Activated CD4-positive, alpha-beta T cell treated with anti-CD3 and anti-CD28 coated beads for 1 hour (primary cell): ENCODE measurements around the gene EPHA3.
"Not testable (repeated sequence)": the region's sequence is repeated elsewhere in the genome, so short reads cannot be mapped to it uniquely, and the experiment has no call there.

ENCODE experiments used
- DNase-seq: peaks from one replicate; pipeline ENCODE4 v3.0.0-alpha.2; 2020

Gene EPHA3

DNA sequence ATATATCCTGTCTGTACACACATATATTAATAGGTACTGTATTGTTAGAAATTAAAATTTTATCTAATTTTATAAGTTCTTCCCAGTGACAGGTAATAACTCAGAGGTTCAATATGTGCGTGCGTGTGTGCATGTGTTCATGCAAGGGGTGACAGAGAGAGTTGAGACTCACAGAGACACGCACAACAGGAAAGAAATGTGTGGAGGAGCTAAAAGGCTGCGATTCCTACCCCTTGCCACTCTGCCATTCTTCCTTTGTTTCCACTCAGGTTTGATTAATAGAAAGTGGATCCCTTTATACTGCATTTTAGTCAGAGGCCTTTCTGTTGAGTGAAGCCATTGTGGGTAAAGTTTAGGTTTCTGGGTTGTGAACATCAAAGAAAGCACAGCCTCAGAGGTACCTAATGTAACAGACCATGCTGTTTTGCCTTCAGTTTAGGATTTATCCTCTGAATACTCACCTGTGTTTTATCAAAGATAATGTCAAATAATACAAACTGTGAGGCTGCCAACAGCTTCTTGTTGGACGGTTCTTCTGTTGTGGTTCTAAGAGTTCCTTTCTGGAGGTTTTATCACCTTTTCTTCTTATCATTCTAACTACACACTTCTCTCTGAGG, 182.3 kb downstream of the EPHA3 start:
- DNase-seq: no peak

GRCh38 chr3:89297199-89297598, 189.8 kb downstream of the EPHA3 start:
- DNase-seq: no peak

DNA sequence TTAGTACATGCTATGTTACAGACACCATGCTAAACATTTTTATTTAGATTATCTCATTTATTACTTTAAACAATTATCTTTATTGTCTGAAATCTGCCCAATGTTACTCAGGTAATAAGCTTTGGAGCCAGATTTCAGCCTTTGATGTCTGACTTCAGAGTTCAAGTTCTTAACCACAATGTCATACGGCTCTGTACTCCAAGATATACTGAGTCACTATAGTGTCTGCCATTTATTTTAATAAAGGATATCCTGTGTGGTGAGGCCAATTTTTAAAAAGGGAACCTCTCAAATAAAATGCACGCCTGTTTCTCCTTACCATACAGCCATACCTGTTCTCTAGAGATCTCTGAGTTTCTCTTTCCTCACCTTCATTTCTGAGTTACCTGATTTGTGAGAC, 193.1 kb downstream of the EPHA3 start:
- no peak for DNase-seq

- DNase-seq: no peak
Measured at GRCh38 chr3:89300981-89301380, 193.6 kb downstream of the EPHA3 start.

DNA sequence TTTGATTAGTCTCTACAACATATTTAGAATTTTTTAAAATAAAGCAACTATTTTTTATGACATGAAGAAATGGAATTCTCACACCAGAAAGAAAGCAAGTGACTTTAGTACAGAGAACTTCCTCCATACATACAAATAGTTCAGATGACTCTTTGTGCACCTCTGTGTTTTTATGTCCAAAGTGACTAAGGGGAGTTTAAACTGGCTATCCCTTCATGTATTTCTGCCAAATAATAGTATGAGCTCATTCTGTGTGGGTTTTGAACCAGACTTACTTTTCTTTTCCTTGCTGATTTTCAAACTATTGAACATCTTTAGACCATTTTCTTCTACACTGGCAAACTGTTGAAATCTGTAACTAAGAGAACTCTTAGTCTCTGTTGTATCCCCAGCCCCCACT, 196.3 kb downstream of the EPHA3 start:
- no peak for DNase-seq

DNA sequence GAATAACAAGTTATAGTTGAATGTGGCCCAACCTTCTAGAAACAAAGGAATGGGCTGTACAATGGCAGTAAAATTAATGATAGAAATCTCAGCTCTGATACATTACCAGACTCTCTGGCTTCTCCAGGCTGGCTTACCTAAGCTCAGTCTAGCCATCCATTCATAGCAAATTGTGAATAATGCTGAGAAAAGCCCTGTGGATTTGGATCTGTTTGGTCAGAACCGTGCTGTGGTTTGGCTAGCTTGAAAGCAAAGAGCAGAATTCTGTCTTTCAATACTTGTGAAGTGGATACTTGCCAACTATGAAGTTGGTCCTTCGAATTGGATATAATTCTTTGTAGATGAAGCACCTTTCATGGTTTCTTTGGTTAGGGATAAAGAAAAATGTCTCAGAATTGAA, 199.1 kb downstream of the EPHA3 start:
- DNase-seq: no peak

DNA sequence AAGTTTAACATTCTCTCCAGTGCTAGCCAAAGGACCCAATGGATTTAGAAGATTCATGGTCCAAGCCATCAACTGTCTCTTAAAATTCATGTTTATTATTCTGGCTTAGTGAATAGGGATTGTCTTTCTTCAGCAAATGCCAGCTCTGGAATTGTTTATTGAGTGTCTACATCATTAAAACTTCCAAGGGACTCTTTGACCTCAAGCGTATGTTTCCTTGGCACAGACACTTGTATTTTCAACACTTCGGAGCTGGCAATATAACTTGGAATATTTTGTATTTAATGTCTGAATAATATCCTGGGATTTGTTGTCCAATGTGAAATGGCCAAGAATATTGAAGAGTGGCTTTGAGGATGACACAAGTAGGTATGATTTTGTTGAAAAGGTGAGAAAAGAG, 204.2 kb downstream of the EPHA3 start:
- no peak for DNase-seq

DNA sequence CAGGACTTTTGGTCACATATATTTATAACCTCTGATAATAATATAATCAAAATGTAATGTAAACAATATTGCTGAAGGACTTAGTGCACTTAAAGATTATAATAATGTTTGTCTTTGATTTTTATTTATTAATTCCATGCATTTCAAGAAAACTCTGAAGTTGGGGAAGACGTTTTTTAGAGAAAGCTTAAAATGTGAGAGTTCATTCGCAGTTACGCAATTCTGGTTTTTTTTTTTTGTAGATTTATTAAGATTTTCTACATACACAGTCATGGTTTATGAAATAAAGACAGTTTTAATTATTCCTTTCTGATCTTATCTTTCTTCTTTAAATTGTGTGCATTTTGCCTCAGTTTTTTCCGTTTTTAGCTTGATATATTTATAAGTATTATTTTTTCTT, 204.7 kb downstream of the EPHA3 start:
- DNase-seq: no peak

DNA sequence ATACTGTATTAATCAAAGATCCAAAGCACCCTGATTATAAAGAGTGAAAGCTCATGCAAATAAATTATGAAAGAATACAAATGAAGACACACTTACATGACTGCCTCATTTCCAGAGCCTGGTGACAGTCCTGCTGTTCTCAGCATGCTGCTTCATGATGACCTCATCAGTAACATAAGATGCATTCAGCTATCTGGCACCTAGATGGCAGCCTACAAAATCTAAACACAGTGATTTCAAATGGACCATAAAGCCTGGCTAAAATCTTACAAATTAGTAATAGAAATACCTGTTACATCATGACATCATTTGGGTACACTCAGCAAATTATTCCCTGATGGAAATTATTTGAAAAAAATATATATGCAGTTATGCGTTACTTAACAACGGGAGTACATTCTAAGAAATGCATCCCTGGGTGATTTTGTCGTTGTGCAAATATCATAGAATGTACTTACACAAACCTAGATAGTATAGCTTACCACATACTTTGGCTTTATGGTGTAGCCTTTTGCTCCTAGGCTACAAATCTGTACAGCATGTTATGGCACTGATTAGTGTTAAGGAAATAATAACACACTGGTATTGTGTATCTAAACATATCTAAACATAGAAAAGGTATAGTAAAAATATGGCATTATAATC, 207.2 kb downstream of the EPHA3 start:
- DNase-seq: no peak

- no peak for DNase-seq
Measured at GRCh38 chr3:89315750-89316470, 208.5 kb downstream of the EPHA3 start.

- no peak for DNase-seq
Measured at GRCh38 chr3:89320186-89320585, 212.8 kb downstream of the EPHA3 start.

DNA sequence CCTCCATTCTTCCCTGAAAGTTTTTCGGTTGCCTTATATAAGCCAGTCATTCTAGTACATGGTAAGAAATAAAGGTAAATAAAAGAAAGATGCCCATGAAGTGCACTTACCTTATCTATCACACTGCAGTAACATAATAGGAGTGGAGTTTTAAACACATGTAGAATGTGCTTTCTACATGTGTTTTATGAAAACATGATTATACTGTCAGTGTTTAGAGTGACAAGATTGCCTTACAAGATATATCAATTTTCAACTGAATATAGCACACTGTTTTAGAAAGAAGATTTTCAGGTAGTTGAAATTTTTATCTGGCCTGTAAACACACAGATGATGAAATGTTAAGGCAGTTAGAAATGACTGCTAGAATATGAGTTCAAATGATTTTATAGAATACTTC, 219.6 kb downstream of the EPHA3 start:
- DNase-seq: no peak

GRCh38 chr3:89332386-89332785, 225.0 kb downstream of the EPHA3 start:
- DNase-seq: no peak

DNA sequence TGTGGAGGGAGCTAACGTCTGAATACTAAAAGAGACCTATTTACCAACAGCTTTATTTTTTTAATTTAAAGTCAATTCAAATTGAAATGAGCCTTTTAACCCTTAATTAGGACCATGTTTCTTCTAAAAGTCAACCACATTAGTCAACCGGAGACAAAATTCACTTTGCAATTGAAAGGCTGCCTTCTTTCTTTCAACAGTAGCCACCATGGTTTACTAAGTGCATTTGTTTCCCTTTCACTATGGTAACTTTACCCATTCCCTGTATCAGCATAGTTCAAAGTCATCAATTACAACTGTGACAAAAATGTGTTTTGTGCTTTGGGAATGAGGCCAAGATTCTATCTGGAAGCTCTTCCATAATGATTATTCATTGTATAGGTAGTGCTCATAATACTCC, 225.4 kb downstream of the EPHA3 start:
- DNase-seq: no peak

GRCh38 chr3:89335693-89336092, 228.3 kb downstream of the EPHA3 start:
- no peak for DNase-seq

GRCh38 chr3:89340408-89340807, 233.0 kb downstream of the EPHA3 start:
- no peak for DNase-seq

DNA sequence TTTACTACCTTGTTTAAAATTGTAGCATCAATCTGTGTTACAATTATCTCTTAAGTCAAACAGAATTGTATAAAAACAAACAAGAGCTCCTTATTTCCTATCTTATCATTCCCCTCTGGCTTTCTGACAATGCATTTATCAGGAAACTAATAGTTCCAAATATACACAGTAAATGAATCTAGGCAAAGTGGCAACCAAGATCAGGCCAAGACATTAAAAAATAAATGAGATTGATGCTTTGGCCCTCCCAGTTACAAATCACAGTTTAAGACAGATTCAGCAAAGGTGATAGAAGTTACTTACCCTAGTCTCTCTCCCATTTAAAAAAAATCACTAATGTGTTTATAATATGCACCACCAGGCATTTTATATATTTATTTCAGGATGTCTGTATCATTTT, 236.7 kb downstream of the EPHA3 start:
- DNase-seq: no peak

DNA sequence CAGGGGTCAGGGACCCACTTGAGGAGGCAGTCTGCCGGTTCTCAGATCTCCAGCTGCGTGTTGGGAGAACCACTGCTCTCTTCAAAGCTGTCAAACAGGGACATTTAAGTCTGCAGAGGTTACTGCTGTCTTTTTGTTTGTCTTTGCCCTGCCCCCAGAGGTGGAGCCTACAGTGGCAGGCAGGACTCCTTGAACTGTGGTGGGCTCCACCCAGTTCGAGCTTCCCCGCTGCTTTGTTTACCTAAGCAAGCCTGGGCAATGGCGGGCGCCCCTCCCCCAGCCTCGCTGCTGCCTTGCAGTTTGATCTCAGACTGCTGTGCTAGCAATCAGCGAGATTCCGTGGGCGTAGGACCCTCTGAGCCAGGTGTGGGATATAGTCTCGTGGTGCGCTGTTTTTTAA, 243.5 kb downstream of the EPHA3 start:
- not testable (repeated sequence) for DNase-seq

DNA sequence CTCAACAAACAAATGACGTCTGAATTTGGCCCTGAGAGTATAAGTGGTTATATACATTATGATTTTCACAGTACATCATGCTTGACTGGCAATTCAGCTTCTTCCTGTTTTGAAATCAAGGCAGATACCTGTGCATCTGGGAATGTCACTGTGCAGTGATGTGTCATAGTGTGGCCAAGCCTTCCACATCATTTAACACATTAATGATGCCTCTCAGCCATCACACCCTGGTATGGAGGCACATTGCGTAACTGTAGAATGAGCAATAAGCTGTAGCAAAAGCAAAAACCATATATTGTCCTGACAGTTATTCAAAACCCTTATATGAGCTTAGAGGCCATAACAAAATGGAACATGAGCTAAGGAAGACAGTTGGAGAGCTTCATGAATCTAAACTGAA, 246.0 kb downstream of the EPHA3 start:
- DNase-seq: no peak

GRCh38 chr3:89358281-89358680, 250.9 kb downstream of the EPHA3 start:
- no peak for DNase-seq

GRCh38 chr3:89360156-89360555, 252.7 kb downstream of the EPHA3 start:
- no peak for DNase-seq

DNA sequence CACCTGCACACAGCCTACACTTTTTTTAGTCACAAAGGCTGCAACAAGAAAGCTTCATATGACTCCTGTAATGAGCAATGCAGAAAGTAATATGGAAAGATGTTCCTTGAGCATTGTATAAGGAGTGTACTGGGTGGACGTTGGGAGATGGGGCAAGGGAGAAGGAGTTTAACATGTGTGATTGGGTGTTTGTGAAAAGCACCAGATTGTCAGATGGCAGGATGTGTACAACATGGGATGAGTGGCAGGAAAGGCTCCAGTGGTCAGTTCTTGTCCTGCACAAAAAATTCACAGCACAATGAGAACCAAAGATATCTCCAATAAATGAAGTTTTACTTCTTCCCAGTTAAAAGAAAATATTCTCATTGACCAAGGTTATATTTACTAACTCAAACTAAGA, 255.1 kb downstream of the EPHA3 start:
- no peak for DNase-seq

DNA sequence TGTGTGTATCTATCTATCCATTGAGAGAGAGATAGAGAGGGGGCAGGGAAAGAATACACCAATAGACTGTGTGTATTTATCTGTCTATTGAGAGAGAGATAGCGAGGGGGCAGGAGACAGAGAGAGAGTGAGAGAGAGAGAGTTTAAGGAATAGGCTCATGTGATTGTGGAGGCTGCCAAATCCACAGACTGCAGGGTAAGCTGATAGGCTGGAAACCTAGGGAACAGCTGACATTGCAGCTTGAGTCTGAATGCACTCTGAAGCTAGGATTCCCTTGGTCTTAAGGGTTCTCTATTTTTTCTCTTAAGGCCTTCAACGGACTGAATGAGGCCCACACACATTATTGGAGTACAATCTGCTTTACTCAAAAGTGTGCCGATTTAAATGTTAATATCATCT, 255.8 kb downstream of the EPHA3 start:
- no peak for DNase-seq

GRCh38 chr3:89364314-89364713, 256.9 kb downstream of the EPHA3 start:
- no peak for DNase-seq

DNA sequence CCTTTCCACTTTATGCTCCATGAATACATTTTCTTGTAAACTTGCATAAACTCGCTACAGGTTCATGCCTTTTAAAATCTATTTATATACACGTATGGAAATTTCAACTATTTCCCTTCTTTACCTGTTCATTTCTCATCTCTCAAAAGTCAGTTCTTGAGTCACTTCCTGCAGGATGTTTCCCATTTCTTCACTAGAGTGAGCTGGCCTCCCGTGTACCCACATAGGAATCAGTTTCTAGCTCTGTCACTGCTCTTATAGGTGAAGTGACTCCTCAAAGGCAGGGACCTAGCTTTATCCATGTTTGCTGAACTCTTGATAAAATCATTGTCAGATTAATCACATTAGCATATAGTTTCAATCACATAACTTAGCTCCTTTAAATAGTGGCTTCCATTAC, 259.7 kb downstream of the EPHA3 start:
- no peak for DNase-seq
